Gastroesophageal sphincter (tissue), 4 donors: Measurements from ENCODE around the gene GRIK3. TPM values are rescaled to one million over a fixed set of nuclear protein-coding genes. Genes with fewer than 3 reads are reported as not detected.

ENCODE experiments used
- ATAC-seq: fragments of 150-250 bp; one replicate; pipeline ENCODE4 v1.9.1; 2016; ENCODE audit warnings: mild to moderate bottlenecking, moderate library complexity
- H3K27ac ChIP-seq, 4 donors: fragments of 200-600 bp; sonication (generic) in 3 of 4; 1 replicate in 3 of 4; 2 replicates in 1 of 4; pipeline ENCODE4 v1.5.1; 2016 to 2019
- H3K27me3 ChIP-seq: fragments of 200-600 bp; sonication (generic); one replicate; pipeline ENCODE4 v1.5.1; 2019
- H3K36me3 ChIP-seq, 2 donors: fragments of 200-600 bp; sonication (generic); one replicate each; pipeline ENCODE4 v1.5.1; 2019; ENCODE audit warnings: control low read depth in 1 of 2
- H3K4me1 ChIP-seq, 3 donors: fragments of 200-600 bp; sonication (generic); 1 replicate in 2 of 3; 2 replicates in 1 of 3; pipeline ENCODE4 v1.5.1; 2016 to 2019; ENCODE audit warnings: control low read depth in 2 of 3
- H3K4me3 ChIP-seq, 2 donors: fragments of 200-600 bp; sonication (generic); one replicate each; pipeline ENCODE4 v1.5.1; 2019; ENCODE audit warnings: mild to moderate bottlenecking in 1 of 2, moderate library complexity in 1 of 2
- H3K9me3 ChIP-seq, 3 donors: fragments of 200-600 bp; sonication (generic); one replicate each; pipeline ENCODE4 v1.5.1; 2017 to 2019; ENCODE audit warnings: control low read depth in 2 of 3
- CTCF ChIP-seq, 4 experiments: fragments of 200-600 bp in 2 of 4; fragments of 450-650 bp in 2 of 4; sonication (generic) in 1 of 4; IDR thresholded peaks; one replicate each; pipeline ENCODE4 v1.5.1; 2017 to 2019; ENCODE audit warnings: antibody characterized with exemption in 4 of 4, mild to moderate bottlenecking in 2 of 4, moderate library complexity in 2 of 4
- EP300 ChIP-seq: sonication (generic); formaldehyde crosslinking; IDR thresholded peaks from one replicate; pipeline ENCODE4 v1.6.1; 2017; ENCODE audit warnings: antibody characterized with exemption, mild to moderate bottlenecking
- POLR2A ChIP-seq, 2 donors: fragments of 450-650 bp; IDR thresholded peaks; one replicate each; pipeline ENCODE4 v1.6.1; 2017; ENCODE audit warnings: antibody characterized with exemption in 2 of 2, mild to moderate bottlenecking in 2 of 2, moderate library complexity in 1 of 2
- POLR2AphosphoS5 ChIP-seq: sonication (generic); formaldehyde crosslinking; IDR thresholded peaks from one replicate; pipeline ENCODE4 v1.6.1; 2017; ENCODE audit warnings: antibody characterized with exemption
- WGBS, 2 donors: methylation state at CpG; one replicate each; pipeline ENCODE4 v1.1.5; 2018; ENCODE audit warnings: low coverage in 1 of 2; 5-methylcytosine and 5-hydroxymethylcytosine counted together
- total RNA-seq, 4 donors: library from RNA; depleted of rRNA; stranded (reverse); fragments of >200 nt; gene quantifications; one replicate each; pipeline ENCODE4 v1.1.0, GENCODE V29; 2016

GRIK3 gene
- total RNA-seq, 4 donors from 2014 or later: 3.1 to 7.8 (median 5.0) TPM

GRCh38 chr1:36824390-36824861 lies 209.9 kb downstream of the GRIK3 start:
- no peak overlapping the region for H3K27ac ChIP-seq
- WGBS, 2 donors: 8 to 13% methylated on average over 5 to 9 of the region's 12 CpGs
- TF ChIP-seq EP300: no peak
- TF ChIP-seq POLR2AphosphoS5: no peak
- no peak for TF ChIP-seq CTCF (IDR thresholded peaks at IDR 0.05)
- no peaks in the 10 kb centered on the region for H3K9me3 ChIP-seq
- ATAC-seq: no peak
- H3K4me1 ChIP-seq: no peaks in the 10 kb centered on the region
- H3K27me3 ChIP-seq: peaks cover 63% of the 10 kb centered on the region
- no peak overlapping the region for H3K4me3 ChIP-seq
- H3K36me3 ChIP-seq: no peaks in the 10 kb centered on the region

- H3K4me1 ChIP-seq: no peaks in the 10 kb centered on the region
- H3K27me3 ChIP-seq: peaks cover 76% of the 10 kb centered on the region
- no peak overlapping the region for H3K27ac ChIP-seq
- H3K36me3 ChIP-seq: no peaks in the 10 kb centered on the region
- H3K4me3 ChIP-seq: no peak overlapping the region
- H3K9me3 ChIP-seq: no peaks in the 10 kb centered on the region
- no CpG with 5 or more reads among the region's 2 CpGs for WGBS, 2 donors
- ATAC-seq: no peak
- no peak for TF ChIP-seq EP300
- TF ChIP-seq POLR2A (IDR thresholded peaks at IDR 0.05): no peak
- no peak for TF ChIP-seq CTCF (IDR thresholded peaks at IDR 0.05)
- TF ChIP-seq POLR2AphosphoS5: no peak
Observed at GRCh38 chr1:36822648-36823047, 211.7 kb downstream of the GRIK3 start.

GRCh38 chr1:36821386-36821785 lies 212.9 kb downstream of the GRIK3 start:
- WGBS, 2 donors: 70% methylated on average over 5 of the region's 7 CpGs; no CpG with 5 or more reads in 1 of the 2 donors
- no peaks in the 10 kb centered on the region for H3K4me1 ChIP-seq
- no peaks in the 10 kb centered on the region for H3K36me3 ChIP-seq
- no peak overlapping the region for H3K4me3 ChIP-seq
- TF ChIP-seq POLR2A (IDR thresholded peaks at IDR 0.05) (no peak), EP300 (no peak), CTCF (IDR thresholded peaks at IDR 0.05) (no peak), POLR2AphosphoS5 (no peak)
- no peaks in the 10 kb centered on the region for H3K9me3 ChIP-seq
- ATAC-seq: no peak
- peaks cover 85% of the 10 kb centered on the region for H3K27me3 ChIP-seq
- no peak overlapping the region for H3K27ac ChIP-seq

- Histone ChIP-seq H3K9me3 (no peaks in the 10 kb centered on the region), H3K4me1 (no peaks in the 10 kb centered on the region), H3K4me3 (no peak overlapping the region), H3K27me3 (peaks cover 75% of the 10 kb centered on the region), H3K27ac (no peak overlapping the region), H3K36me3 (no peaks in the 10 kb centered on the region)
- TF ChIP-seq EP300: no peak
- no peak for TF ChIP-seq POLR2A (IDR thresholded peaks at IDR 0.05)
- TF ChIP-seq POLR2AphosphoS5: no peak
- no peak for TF ChIP-seq CTCF (IDR thresholded peaks at IDR 0.05)
- WGBS, 2 donors: 45% methylated on average over 2 of the region's 2 CpGs; no CpG with 5 or more reads in 1 of the 2 donors
- no peak for ATAC-seq
Observed at GRCh38 chr1:36818771-36819170, 215.5 kb downstream of the GRIK3 start.

GRCh38 chr1:36816348-36816747 lies 218.0 kb downstream of the GRIK3 start:
- no peaks in the 10 kb centered on the region for H3K9me3 ChIP-seq
- H3K27me3 ChIP-seq: peaks cover 67% of the 10 kb centered on the region
- no peak for TF ChIP-seq CTCF (IDR thresholded peaks at IDR 0.05)
- no peak for TF ChIP-seq EP300
- no peak for TF ChIP-seq POLR2AphosphoS5
- no peak for TF ChIP-seq POLR2A (IDR thresholded peaks at IDR 0.05)
- no peak overlapping the region for H3K27ac ChIP-seq
- H3K4me3 ChIP-seq: no peak overlapping the region
- no peaks in the 10 kb centered on the region for H3K4me1 ChIP-seq
- no peak for ATAC-seq
- H3K36me3 ChIP-seq: no peaks in the 10 kb centered on the region
- WGBS, 2 donors: 72 to 100% methylated on average over 2 of the region's 2 CpGs
